Activated CD4-positive, CD25-positive, alpha-beta regulatory T cell treated with anti-CD3 and anti-CD28 coated beads, Interleukin-2, amount 50 U/mL, for 16 hours (primary cell): ENCODE results near the gene RAI14.

ENCODE experiments used
- DNase-seq: peaks from one replicate; pipeline ENCODE4 v3.0.0-alpha.2; 2020; ENCODE audit warnings: low read depth, low spot score

Gene RAI14

DNA sequence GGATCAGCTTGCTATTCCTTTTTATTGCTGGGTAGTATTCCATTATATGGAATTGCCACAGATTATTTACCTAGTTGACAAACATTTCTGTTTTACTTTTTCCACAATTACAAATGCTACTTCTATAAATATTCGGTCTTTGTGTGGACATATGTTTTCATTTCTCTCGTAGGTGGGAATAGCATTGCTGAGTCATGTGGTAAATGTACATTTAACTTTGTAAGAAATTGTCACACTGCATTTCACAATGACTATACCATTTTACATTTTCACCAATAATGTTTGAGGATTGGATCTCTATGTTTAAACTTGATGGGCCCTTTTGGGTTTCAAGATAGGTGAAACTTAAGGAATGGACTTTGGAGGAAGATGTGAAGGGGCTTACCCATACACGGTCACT lies 19.7 kb downstream of the RAI14 start:
- no peak for DNase-seq

DNA sequence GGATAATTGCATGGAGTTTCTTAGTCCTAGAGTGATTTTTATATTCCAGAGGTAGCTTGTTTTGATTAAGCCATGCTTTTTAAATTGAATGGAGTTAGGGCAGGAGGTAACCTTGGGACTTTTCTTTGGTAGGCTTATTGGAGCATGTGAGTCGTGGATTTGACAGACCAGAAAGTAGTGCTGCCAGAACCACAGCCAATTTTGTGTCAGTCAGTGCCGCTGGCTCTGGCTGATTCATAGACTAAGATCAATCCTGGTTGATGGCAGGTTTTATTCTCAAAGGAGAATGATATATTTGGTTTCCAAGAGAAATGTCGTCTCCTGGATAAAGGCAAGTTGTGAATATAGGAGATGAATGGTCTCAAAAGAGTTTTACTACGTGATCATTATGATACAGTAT lies 20.3 kb downstream of the RAI14 start:
- no peak for DNase-seq

DNA sequence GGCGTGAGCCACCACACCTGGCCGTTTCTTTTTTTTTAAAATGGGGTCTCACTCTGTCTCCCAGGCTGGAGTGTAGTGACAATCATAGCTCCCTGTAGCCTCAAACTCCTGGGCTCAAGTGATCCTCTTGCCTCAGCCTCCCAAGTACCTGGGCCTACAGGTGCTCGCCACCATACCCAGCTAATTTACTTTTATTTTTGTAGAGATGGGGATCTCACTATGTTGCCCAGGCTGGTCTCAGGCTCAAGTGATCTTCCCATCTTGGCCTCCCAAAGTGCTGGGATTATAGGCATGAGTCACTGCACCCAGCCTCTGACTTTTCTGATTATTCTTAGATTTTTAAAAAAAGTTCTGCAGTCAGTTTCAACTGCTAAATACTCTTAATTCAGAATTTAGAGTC lies 21.3 kb downstream of the RAI14 start:
- DNase-seq = no peak

DNA sequence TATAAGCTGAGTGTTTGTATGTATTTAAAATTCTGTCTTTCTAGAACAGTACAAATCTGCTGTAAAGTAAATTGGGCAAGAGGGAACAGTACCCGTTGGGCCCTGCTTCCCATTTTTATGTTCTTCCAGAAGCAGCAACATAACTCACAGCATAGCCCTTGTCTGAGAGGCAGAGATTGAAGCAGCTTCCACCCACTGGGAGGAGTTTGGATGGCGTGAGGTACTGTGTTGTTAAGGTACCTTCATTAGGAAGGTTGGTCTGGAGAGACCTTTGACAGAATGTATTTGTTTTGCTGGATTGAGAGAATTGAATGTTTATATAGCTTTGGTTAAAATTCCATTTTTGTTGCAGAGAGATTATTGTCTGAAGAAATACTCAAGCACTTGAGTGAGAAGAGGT lies 24.8 kb downstream of the RAI14 start:
- no peak for DNase-seq

DNA sequence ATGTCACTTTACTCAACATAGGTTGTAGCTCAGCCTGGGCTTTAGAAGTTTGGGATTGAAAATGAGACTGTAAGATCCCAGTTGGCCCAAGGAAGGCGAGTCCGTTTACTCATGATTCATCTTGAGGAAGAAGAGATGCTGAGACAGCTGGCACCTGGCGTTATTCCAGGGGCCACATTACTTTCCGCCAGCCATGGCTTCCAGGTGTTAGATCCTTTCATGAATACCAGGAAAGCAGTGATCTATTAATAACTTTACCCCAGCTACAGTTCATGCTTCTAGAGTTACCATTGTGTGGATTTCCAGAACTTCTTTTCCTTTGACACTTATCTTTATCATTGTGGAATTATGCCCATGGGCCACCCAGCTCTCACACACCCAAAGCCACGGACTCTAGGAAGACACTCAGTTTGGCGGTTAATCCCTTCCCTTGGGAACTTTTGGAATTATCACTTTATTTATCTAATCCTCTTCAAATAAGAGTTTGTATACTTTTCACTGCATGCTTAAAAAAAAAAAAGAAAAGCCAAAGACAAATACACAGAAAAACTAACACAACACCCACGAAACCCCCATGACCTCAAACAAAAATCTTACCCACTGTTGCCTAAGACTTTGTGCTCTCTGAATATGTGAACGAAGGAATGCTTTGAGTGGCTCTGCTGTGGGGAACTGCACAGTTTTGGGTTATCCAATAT lies 26.9 kb downstream of the RAI14 start:
- DNase-seq = no peak

DNA sequence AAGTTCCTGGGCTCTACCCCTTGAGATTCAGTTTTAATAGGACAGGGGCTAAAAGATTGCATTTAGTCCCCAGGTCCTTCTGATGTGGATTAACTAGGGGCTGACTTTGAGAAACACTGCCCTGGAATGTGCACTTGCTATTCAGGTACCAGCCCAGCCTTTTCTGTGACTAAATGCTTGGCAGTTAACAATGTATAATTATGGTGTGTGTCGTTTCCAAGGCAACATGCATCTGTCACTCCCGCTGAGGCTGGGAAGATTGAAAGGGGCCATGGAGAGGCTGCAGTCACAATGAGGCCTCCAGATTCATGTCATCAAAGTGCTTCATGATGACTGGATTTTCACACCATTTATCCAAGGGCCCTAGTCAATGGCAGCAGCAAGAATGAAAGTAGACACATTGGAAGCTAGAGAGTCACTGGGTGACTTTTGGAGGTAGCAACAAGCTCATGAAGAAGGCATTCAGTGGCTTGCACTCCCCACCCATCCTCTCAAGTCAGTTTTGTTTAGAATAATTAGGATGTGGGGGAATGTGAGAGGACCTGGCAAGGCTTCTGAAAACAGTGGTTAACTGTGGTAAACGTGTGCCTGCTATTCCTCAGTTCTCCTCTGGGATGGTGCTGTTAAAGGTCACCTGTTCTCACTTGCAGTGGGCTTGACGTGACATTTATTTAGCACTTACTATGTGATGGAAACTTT lies 28.3 kb downstream of the RAI14 start:
- DNase-seq = no peak

DNA sequence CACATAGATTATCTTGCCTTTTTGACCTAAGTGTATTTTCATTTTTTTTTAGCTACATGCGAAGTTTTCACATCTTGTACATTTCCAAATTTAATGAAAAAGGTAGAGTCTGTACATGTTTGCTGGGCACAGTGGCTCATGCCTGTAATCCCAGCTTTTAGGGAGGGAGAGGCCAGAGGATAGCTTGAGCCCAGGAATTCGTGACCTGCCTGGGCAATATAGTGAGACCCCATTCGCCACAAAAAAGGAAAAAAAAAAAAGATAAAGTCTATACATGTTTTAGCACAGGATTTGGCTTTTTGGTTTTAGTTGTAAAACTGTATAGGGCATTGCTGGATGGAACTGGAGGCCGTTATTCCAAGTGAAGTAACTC lies 28.8 kb downstream of the RAI14 start:
- DNase-seq = no peak

DNA sequence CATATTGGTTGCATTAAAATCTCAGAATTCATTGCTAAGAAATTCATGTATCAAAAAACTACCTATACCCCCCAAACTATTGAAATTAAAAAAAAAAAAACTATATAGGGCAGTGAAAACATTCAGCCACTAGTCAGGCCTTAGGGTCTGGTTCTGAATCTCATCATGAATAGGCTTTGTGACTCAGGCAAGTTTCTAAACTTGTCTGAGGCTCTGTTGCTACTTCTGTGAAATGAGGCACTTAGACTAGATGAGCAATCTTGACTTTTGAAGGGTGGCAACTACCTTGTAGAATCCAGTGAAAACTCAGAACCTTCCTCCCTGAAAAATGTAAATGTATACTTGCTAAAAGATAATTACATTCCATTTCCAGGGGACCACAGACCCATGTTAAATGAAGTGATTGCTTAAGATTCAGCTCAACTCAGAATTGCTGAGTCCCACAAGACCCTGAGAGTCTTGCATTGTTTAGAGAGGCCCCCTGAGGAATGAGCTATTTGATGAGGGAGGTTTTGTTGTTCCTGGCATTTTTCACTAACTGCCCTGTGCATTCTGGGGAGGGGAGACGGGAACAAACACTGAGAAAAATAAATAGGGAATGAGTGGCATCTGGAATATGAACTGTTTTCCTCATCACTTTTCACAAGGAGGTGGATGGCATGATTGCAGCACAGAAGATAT lies 29.5 kb downstream of the RAI14 start:
- no peak for DNase-seq

DNA sequence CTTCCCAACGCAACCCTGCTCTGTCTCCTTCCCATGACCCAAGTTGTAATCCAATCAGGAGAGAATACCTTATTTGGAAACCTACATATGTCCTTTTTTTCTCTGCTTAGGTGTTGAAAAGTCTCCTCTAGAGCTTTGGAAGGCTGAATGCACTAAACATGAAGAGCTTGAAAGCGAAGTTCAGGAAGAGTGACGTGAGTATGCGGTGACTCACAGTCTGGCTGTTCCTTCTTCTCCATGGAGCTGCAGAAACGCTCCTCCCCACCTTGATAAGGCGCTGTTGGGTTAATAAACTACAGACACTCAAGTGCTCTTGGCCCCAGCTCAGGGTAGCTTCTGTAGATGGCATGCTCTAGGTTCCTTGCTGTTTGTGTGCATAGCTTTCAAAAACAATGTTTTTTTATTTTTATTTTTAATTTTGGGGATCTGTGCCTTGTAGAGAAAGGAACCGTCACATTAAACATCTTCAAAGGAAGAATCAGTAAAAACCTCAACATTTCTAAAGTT lies 30.7 kb downstream of the RAI14 start:
- no peak for DNase-seq

DNA sequence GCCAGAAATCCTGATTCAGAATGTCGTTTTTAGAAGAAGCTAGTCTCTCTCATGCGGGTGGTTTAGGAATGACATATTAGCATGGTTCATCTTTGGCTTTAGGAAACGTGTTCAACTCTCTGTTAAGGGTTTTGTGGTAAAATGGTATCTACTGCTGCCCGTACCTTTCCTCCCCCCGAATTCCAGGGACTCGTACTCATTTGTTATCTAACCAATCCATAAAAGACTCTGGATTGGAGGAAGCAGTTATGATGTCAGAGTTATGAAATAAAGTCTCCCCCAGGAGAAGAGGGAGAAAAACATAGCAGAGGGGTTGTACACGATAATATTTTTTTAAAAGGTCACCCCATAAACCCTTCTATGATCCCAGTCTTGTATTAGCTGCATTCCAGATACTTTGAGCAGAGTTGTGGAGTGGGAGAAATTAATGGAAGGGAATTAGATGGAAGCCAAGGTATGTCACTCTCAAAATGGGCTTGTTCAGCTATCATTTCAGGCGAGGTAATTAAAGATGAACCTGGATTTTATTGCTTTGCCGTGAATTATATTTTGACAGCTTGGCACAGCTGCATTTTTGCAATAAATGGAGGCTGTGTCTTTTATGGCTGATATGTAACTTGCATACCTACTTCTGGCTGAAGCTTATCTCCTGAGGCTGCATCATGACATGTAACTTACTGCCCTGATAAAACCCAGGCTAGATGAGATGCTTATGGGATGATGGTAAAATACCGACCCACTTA lies 31.3 kb downstream of the RAI14 start:
- no peak for DNase-seq

DNA sequence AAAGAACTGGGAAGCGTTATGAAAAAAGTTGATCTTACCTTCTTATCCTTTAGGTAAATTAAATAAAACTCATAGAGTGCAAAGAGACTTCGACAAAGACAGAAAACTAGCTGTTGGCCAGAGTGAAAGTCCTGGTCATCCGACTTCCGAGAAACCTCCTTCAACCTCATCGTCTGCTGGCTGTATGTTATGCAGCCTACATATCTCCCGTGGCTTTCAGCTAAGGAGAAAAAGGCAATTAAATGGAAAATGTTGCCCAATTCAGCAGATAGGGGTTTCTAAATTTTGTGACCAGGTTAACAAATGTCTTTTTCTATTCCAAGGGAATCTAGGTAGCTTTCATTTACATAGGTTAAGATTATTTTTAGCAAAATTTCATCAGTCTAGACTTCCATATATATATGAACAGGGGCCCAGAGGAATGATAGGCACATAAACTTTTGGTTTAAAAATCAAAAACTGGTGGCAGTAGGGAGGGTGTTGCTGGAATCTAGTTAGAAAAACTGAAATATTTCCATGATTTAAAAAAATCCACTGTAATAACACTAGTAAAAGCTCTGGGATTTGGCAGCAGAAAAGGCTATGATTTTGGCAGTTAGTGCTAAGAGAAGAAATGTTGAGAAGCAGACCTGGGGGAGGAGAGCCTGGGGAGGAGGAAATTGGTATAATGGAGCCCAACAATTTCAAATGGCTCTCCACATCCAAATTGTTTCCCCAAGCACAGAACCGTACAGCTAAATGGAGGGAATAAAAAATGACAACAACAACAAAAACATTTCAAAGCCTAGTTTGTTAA lies 32.1 kb downstream of the RAI14 start:
- DNase-seq = no peak

DNA sequence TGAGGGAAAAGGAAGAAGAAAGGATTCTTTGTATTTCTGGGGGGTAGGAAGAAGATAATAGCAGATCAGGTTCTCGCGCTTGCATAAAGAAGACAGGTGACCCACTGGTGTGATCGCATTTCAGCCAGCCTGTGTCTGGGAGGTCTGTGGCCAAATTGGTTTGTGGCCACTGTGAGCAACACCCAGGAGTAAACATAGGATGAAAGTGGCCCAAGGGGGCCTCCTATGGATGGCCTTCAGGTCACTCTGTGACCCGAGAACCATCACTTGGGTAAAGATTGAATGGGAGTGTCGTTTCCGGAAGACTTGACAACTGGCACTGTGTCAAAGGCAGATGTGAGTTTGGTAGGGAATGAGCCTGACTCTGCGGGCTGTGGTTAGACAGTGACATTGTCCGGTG lies 34.2 kb downstream of the RAI14 start:
- DNase-seq = no peak

DNA sequence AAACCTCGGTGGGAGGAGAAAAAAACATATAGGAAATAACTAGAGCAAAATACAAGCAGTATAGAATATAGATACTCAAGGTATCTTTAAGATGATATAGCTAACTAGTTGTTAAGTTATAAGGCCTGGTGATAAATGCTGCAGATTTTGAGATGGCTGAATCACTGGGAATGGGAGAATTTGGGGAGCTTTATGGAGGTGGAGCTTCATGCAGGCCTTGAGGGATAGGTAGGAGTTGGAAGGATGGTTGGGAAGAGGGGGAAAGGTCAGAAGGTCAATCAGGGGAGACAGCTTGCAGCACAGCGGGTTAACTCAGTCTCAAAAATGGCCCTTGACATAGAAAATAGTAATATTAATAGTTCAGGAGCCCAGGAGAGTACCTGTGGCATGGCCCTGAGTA lies 34.8 kb downstream of the RAI14 start:
- no peak for DNase-seq

DNA sequence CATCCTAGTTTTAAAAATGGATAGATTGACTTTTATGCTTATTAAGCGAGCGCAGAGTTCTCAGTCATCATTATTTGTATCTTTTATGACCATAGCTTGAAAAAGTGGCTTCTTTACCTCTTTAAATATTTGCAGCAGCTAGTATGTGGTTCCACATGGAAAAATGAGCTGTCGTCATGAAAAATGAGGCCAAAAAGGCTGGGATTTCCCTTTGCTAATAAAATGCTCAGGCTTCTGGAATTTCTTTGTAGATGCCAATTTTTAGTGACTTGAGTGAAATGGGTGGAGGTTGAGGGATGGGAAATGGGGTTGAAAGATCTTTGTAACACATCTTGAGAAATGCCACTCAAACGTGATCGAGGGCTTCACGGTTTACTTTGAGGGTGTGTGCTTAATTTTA lies 35.2 kb downstream of the RAI14 start:
- no peak for DNase-seq

DNA sequence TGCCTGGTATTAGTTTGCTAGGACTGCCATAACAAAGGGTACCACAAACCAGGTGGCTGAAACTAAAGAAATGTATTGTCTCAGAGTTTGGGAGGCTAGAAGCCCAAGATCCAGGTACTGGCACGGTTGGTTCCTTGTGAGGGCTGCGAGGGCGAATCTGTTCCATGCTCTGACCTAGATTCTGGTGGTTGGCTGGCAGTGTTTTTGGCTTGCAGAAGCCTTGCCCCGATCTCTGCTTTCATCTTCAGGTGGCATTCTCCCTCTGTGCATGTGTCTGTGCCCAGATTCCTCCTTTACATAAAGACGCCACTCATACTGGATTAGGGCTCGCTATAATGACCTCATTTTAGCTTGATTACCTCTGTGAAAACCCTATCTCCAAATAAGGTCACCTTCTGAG lies 36.7 kb downstream of the RAI14 start:
- no peak for DNase-seq

DNA sequence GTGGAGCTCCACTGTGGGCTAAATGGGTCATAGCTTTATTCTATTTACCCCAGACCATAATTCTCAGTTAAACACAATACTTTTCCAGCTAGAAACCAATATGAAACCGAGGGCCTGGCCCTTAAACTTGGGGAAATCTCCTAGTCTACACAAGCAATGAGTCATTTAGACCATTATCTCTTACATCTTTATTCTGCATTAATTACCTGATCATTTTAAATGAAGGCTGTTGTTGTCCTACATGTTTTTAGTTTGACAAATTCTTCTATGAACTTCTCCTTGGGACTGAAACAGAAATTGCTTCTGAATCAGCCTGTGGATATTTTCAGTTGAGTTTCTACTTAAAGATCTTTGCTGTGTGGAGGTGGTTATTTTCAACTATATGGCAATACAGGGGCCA lies 37.9 kb downstream of the RAI14 start:
- no peak for DNase-seq

DNA sequence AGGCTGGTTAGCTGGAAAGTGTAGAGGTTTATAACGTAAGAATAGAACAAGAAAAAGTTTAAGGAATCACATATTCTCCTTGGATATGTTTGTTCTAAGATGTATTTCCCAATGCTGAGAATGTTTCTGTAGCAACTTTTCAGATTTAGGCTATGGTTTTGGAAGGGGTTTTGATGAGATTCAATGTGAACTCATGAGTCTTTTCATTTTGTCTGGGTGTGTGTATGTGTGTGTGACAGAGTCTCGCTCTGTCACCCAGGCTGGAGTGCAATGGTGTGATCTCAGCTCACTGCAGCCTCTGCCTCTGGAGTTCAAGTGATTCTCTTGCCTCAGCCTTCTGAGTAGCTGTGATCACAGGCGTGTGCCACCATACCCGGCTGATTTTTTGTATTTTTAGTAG lies 38.6 kb downstream of the RAI14 start:
- DNase-seq = no peak

DNA sequence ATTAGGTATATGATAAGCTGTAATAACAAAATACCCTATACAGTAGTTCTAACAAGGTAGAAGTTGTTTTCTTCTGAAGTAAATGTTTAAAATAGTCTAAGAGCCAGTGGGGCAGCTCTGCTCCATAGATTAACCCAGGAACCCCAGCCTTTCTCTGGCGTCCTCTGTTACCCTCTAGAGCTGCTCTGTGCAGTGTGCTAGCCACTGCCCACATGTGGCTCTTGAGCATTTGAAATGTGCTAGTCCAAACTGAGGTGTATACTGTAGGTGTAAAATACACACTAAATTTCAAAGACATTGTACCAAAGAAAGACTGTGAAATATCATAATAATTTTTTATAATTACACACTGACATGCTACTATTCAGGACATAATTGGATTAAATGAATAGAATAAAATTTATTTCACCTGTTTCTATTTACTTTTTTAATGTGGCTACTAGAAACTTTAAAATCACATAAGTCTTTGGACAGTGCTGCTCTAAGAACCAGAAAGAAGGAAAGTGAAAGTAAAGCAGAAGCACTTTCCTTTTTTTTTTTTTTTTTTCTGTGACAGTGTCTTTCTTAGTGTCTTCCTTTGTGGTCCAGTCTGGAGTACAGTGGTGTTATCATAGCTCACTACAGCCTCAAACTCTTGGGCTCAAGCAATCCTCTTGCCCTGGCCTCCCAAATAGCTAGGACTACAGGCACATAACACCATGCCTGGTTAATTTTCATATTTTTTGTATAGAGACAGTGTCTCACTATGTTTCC lies 39.3 kb downstream of the RAI14 start:
- no peak for DNase-seq

DNA sequence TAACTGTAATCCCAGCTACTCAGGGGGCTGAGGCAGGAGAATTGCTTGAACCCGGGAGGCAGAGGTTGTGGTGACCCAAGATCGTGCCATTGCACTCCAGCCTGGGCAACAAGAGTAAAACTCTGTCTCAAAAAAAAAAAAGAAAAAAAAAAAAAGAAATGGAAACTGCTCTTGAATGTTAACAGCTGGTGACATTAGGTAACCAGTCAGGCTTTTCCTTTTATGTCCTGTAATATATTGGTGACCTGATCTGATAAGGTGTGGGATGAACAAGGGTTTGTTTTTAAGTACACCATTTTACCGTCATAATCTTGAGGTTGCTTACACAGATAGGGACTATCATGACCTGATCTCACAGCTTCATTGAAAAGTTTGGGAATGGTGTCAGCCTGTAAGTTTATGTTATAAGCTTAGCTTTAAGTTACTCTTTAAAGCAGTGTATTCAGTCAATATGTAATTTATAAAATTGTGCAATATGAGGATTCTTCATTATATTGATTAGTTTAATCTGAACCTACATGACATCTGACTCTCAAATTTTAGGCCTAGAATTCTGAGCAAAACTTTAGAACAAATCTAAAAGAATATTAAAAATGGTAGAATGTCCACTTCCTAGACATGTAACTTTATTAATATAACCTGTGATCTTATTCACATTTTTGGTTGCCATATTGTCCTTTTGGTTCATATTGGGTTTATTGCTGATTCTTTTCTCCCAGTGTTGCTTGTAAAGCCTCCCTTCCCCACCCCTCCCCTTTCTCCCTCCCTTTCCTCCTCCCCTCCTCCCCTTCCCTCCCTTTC lies 41.4 kb downstream of the RAI14 start:
- no peak for DNase-seq

DNA sequence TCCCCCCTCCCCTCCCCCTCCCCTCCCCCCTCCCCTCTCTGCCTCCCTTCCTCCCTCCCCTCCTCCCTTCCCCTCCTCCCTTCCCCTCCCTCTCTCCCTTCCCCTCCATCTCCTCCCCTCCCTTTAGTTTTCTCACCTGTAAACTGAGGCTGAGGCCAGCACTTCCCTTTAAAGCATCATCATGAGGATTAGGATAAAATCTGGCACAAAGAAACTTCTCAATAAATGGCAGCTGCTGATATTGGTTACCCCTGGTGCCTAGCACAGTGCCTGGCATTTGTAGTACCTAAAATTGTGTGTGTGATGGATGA lies 41.9 kb downstream of the RAI14 start:
- no peak for DNase-seq
